ENCODE results near the gene KLK10.

KLK10 gene

GRCh38 chr19:51060336-51060735, 40.8 kb upstream of the KLK10 start:
- TF ChIP-seq CTCF (IDR thresholded peaks at IDR 0.05; ENCODE audit: low read depth, low read length), result no peak
- no peak overlapping the region for H3K4me3 ChIP-seq (ENCODE audit: low read depth, low read length)

DNA sequence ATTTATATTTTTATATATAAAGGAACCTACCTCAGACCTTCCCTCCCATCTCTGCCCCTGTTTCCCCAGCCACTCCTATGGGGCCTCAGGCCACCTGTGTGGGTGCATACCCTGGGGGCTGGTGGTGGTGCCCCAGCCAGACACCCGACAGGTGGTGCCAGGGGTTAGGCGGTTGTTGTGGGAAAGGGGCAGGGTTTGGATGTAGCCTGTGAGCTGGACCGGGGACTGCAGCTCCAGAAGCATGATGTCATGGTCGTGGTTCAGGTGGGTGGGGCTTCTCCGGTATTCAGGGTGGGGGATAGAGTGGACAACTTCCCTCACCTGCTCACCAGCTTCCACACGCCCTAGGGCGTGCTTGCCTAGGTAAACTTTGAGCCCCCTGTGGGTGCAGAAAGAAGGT, 40.2 kb upstream of the KLK10 start:
- H3K4me3 ChIP-seq (ENCODE audit: low read depth, low read length), result no peak overlapping the region
- TF ChIP-seq CTCF (IDR thresholded peaks at IDR 0.05; ENCODE audit: low read depth, low read length), result no peak

- no peak for TF ChIP-seq CTCF (IDR thresholded peaks at IDR 0.05; ENCODE audit: low read depth, low read length)
These were observed 36.4 kb upstream of the KLK10 start for GRCh38 chr19:51055866-51056265.

GRCh38 chr19:51047031-51047335, 27.5 kb upstream of the KLK10 start:
- no peak overlapping the region for H3K4me3 ChIP-seq (ENCODE audit: low read depth, low read length)
- TF ChIP-seq CTCF (IDR thresholded peaks at IDR 0.05; ENCODE audit: low read depth, low read length), result no peak

More at GRCh38 chr19:51055866-51056265, 36.4 kb upstream of the KLK10 start:
- H3K4me3 ChIP-seq (ENCODE audit: low read depth, low read length), result no peak overlapping the region

DNA sequence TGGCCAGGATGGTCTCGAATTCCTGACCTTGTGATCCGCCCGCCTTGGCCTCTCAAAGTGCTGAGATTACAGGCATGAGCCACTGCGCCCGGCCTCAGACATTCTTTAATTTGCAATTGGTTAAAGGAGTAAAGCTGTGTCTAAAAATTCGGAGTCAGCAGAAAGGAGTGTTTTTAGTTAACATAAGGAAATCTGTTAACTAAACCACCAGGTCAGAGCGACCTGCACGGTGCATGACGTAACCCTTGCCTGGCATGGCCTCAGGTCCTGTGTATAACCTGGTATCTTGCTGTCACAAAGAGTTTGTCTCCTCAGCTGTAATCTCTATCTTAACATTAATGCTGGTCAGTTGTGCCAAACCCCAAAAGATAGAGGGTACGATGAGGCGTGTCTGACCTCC, 24.8 kb upstream of the KLK10 start:
- no peak for TF ChIP-seq CTCF (IDR thresholded peaks at IDR 0.05; ENCODE audit: low read depth, low read length)

GRCh38 chr19:51043497-51043896, 24.0 kb upstream of the KLK10 start:
- H3K4me3 ChIP-seq (ENCODE audit: low read depth, low read length), result no peak overlapping the region
- no peak for TF ChIP-seq CTCF (IDR thresholded peaks at IDR 0.05; ENCODE audit: low read depth, low read length)

More for the DNA sequence above, 24.8 kb upstream of the KLK10 start:
- no peak overlapping the region for H3K4me3 ChIP-seq (ENCODE audit: low read depth, low read length)

DNA sequence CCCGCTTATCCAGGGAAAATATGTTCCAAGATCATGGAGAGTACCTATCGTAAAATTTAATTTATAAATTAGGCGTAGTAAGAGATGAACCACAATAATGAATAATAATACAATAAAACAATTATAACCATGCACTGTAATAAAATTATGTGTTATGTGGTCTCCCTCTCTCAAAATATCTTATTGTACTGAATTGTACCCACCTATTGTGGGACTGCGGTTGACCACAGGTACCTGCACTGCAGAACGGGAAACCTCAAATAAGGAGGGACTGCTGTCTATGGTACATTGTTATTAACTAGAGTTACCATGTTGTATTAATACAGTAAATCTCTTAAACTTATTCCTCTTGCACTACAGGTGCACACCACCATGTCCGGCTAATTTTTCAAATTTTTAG, 20.6 kb upstream of the KLK10 start:
- TF ChIP-seq CTCF (IDR thresholded peaks at IDR 0.05; ENCODE audit: low read depth, low read length), result no peak
- H3K4me3 ChIP-seq (ENCODE audit: low read depth, low read length), result no peak overlapping the region

All from WI38 (cell line).